Measurements from ENCODE around the gene GRK5.

Gene GRK5

GRCh38 chr10:119379466-119380071 lies 172.2 kb downstream of the GRK5 start:
- TF ChIP-seq GATA2 (IDR thresholded peaks at IDR 0.05; ENCODE audit: low read depth, low read length) (no peak), GATA3 (IDR thresholded peaks at IDR 0.05; ENCODE audit: low read depth, low read length) (no peak)

DNA sequence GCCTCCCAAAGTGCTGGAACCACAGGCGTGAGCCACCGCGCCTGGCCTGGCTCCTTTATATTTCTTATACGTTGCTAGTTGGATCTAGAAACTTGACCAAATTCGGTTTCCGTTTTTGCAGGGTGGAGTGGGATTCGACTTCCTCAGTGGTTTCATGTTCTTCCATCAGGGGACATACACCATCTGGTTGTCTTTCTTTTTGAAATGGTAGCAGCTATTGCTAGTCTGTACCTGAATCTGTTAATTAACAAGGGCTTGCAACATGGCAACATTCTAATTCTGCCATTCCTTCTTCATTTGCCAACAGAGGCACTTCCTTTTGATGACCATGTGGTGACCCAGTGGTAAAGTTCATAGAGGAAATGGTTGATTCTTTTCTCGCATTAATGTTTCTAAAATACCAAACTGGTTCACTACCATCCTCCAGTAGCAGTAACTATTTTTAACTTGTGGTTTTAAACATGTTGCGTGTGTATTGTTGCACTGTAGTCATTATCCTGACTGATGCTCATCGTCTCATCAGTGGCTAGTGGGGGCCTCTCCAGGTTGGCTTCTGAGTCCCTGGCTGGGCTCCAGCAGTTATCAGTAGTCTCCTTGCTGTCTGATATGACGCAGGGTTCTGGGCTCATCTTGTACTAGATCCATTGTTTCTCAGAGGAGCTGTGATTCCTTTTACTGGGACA lies 175.9 kb downstream of the GRK5 start:
- no peak for TF ChIP-seq GATA3 (IDR thresholded peaks at IDR 0.05; ENCODE audit: low read depth, low read length)
- TF ChIP-seq GATA2 (IDR thresholded peaks at IDR 0.05; ENCODE audit: low read depth, low read length): no peak

- TF ChIP-seq GATA3 (IDR thresholded peaks at IDR 0.05; ENCODE audit: low read depth, low read length): no peak
Observed at GRCh38 chr10:119384127-119384526, 176.8 kb downstream of the GRK5 start.

DNA sequence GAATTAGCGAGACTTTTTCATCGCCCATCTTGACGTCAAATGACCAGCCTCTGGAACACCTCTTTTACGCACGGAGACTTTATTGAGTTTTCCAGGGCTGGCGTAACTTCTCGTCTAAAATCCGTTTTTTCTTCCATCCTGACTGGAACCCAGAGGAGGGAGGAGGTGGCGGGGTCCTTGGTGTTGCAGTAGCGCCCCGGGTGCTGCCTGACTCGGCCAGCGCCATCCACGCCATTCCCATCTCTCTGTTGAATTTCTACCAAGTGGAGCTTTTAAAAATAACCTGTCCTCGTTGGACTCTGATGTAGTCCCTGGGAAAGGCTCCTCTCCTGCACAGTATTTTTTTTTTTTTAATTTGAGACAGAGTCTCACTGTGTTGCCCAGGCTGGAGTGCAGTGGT lies 179.3 kb downstream of the GRK5 start:
- TF ChIP-seq GATA2 (IDR thresholded peaks at IDR 0.05; ENCODE audit: low read depth, low read length): no peak
- no peak for TF ChIP-seq GATA3 (IDR thresholded peaks at IDR 0.05; ENCODE audit: low read depth, low read length)

- no peak for TF ChIP-seq GATA3 (IDR thresholded peaks at IDR 0.05; ENCODE audit: low read depth, low read length)
- no peak for TF ChIP-seq GATA2 (IDR thresholded peaks at IDR 0.05; ENCODE audit: low read depth, low read length)
Observed at GRCh38 chr10:119388849-119389345, 181.5 kb downstream of the GRK5 start.

GRCh38 chr10:119391440-119392251 lies 184.3 kb downstream of the GRK5 start:
- no peak for TF ChIP-seq GATA3 (IDR thresholded peaks at IDR 0.05; ENCODE audit: low read depth, low read length)
- TF ChIP-seq GATA2 (IDR thresholded peaks at IDR 0.05; ENCODE audit: low read depth, low read length): no peak

DNA sequence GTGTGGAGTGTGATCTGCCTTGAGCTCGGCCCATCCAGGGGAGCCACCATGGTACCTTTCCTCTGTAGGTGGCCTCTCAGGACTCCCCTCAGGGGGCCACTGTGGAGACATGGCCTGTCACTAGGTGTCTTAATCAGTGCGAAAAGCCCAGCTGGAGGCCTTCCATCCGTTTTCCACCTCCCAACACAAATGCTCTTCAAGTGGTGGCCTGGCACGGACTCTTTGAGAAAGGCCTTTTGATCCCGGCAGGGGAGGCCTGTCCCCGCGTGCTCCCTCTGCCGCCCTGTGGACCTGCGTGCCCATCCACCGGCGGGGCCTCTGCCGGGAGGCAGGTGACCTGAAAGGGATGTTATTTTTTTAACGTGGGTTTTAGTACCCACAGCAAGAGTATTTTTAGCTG lies 185.6 kb downstream of the GRK5 start:
- TF ChIP-seq GATA2 (IDR thresholded peaks at IDR 0.05; ENCODE audit: low read depth, low read length) (no peak), GATA3 (IDR thresholded peaks at IDR 0.05; ENCODE audit: low read depth, low read length) (no peak)

- TF ChIP-seq GATA3 (IDR thresholded peaks at IDR 0.05; ENCODE audit: low read depth, low read length) (no peak), GATA2 (IDR thresholded peaks at IDR 0.05; ENCODE audit: low read depth, low read length) (no peak)
Observed at GRCh38 chr10:119393421-119393820, 186.1 kb downstream of the GRK5 start.

- TF ChIP-seq GATA2 (IDR thresholded peaks at IDR 0.05; ENCODE audit: low read depth, low read length): no peak
- TF ChIP-seq GATA3 (IDR thresholded peaks at IDR 0.05; ENCODE audit: low read depth, low read length): no peak
Observed at GRCh38 chr10:119393845-119394244, 186.5 kb downstream of the GRK5 start.

DNA sequence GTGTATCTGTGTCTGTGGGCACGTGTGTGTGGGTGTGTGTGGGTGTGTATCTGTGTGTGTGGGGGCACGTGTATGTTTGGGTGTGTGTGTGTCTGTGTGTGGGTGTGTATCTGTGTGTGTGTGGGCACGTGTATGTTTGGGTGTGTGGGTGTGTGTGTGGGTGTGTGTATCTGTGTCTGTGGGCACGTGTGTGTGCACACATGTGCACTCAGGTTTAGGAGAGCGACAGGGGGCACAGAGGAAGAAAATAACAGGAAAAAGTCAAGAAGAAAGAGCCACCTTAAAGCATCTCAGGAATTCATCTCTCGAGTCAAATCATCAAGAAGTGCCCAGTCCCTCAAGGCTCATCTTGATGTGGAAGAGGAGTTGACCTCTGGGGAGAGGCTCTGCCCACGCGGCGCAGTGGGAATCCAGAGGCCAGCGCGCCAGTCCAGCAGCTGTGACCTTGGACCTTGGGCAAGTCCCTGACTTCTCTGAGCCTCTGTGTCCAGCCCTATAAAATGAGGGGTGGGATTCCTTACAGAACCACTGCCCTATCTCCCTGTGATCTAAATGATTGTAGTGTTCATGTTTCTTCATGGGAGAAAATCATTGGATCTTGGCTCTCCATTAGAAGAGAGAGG lies 187.4 kb downstream of the GRK5 start:
- TF ChIP-seq GATA3 (IDR thresholded peaks at IDR 0.05; ENCODE audit: low read depth, low read length): no peak
- no peak for TF ChIP-seq GATA2 (IDR thresholded peaks at IDR 0.05; ENCODE audit: low read depth, low read length)

DNA sequence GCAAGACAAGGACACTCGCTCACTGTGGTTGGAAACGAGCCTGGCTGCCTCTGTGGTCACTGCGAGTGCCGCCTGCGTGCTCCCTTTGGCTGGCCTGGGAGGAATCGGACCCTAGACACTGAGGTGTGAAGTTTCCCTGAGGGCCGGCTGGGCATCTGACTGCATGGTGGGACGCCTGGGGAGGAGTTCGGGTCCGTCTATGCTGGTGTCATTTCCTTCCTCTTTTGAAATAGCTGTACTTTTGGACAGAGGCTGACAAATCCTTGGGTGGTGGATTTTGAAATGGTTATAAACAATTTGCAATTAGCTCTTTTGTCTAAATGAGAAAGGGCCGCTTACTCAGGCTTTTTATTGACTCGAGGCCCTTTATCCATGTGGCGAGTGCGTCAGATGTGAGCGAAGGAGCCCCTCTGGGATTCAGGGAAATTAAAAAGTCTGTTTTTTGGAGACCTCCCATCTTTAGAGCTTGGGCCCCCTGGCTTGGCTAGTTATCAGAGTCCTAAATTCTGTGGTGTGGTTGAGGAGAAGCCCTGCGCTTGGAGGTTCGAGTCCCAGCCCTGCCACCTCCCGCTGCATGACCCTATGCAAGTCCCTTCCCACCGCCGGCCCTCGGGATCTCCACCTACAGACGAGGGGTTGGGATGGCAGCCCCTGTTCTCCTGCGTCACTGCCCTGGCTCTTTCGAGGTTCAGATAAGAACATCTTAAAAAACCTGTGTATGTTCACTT lies 188.1 kb downstream of the GRK5 start:
- TF ChIP-seq GATA3 (IDR thresholded peaks at IDR 0.05; ENCODE audit: low read depth, low read length): no peak
- TF ChIP-seq GATA2 (IDR thresholded peaks at IDR 0.05; ENCODE audit: low read depth, low read length): no peak

DNA sequence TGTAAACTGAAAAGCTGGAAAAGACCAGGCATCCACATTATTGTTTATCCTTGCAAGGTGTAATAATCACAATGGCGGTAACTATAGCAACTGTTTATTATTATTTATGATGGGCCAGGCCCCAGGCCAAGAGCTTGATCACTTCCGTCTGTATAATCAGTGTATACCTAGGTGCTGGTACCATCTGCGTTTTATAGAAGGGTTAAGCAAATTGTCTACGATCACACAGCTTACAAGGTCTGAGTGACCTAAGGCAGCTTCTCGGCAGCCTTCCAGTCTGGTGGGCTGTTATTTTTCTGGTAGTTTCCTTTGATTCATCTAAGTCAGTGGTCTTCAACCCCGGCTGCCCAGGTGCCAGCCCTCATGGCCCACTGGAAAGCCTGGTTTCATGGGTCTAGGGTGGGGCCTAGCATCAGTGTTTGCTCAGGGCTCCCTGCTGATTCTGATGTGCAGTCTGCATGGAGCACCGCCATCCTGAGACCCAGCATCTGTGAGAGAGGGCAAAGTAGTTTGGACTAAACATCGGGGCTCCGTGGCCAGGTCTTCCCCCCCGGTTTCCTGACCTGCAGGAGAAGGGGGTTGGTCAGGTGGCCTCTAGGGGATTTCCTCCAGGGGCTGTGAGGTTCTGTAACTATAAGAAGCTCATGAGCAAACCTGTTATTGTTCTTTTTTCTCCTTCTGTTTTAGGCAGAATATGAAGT lies 188.8 kb downstream of the GRK5 start:
- TF ChIP-seq GATA2 (IDR thresholded peaks at IDR 0.05; ENCODE audit: low read depth, low read length) (no peak), GATA3 (IDR thresholded peaks at IDR 0.05; ENCODE audit: low read depth, low read length) (no peak)

DNA sequence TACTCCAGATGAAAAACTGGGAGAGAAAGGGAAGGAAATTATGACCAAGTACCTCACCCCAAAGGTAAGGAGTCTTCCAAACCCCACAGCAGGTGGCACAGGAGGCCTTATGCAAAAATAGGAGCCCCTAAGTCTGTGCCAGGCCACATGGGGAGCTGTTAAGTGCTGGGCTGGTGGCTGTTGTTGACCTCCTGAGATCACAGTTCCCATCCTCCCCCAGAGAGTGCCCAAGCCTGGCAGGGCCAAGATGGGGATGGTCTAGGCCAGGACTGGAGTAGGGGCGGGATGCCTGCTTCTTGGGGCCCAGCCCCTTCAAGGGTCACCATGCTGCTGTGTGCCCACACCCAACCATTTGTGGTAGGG lies 189.3 kb downstream of the GRK5 start:
- no peak for TF ChIP-seq GATA2 (IDR thresholded peaks at IDR 0.05; ENCODE audit: low read depth, low read length)
- no peak for TF ChIP-seq GATA3 (IDR thresholded peaks at IDR 0.05; ENCODE audit: low read depth, low read length)

Data from SH-SY5Y (cell line).